Suprapubic skin (tissue), 4 donors: ENCODE measurements around the gene PRKN. TPM values are rescaled to one million over a fixed set of nuclear protein-coding genes. Genes with fewer than 3 reads are reported as not detected.

ENCODE experiments used
- DNase-seq, 2 donors: peaks; one replicate each; pipeline ENCODE4 v3.0.0-alpha.2; 2019; ENCODE audit warnings: low spot score in 2 of 2
- H3K27ac ChIP-seq: fragments of 200-600 bp; sonication (generic); one replicate; pipeline ENCODE4 v1.5.1; 2019
- H3K27me3 ChIP-seq: fragments of 200-600 bp; sonication (generic); one replicate; pipeline ENCODE4 v1.5.1; 2019
- H3K36me3 ChIP-seq: fragments of 200-600 bp; sonication (generic); one replicate; pipeline ENCODE4 v1.5.1; 2019
- H3K4me1 ChIP-seq: fragments of 200-600 bp; sonication (generic); one replicate; pipeline ENCODE4 v1.5.1; 2019
- H3K4me3 ChIP-seq: fragments of 200-600 bp; sonication (generic); one replicate; pipeline ENCODE4 v1.5.1; 2019; ENCODE audit warnings: mild to moderate bottlenecking
- H3K9me3 ChIP-seq: fragments of 200-600 bp; sonication (generic); one replicate; pipeline ENCODE4 v1.5.1; 2019
- EP300 ChIP-seq: sonication (generic); formaldehyde crosslinking; IDR thresholded peaks from one replicate; pipeline ENCODE4 v1.6.1; 2017; ENCODE audit warnings: antibody characterized with exemption
- POLR2A ChIP-seq, 2 donors: fragments of 450-650 bp; IDR thresholded peaks; one replicate each; pipeline ENCODE4 v1.6.1; 2017; ENCODE audit warnings: antibody characterized with exemption in 2 of 2, mild to moderate bottlenecking in 2 of 2, moderate library complexity in 2 of 2
- POLR2AphosphoS5 ChIP-seq, 3 donors: sonication (generic); formaldehyde crosslinking; IDR thresholded peaks; one replicate each; pipeline ENCODE4 v1.6.1; 2017; ENCODE audit warnings: antibody characterized with exemption in 3 of 3
- WGBS: methylation state at CpG from one replicate; pipeline ENCODE4 v1.1.5; 2018; 5-methylcytosine and 5-hydroxymethylcytosine counted together
- total RNA-seq, 4 donors: library from RNA; depleted of rRNA; stranded (reverse); fragments of >200 nt; gene quantifications; one replicate each; pipeline ENCODE4 v1.1.0, GENCODE V29; 2016
- TF ChIP-seq, protein P1 (sequence below), 2 donors: fragments of 200-600 bp in 1 of 2; fragments of 450-650 bp in 1 of 2; sonication (generic) in 1 of 2; IDR thresholded peaks; one replicate each; pipeline ENCODE4 v1.5.1; 2016 to 2019; ENCODE audit warnings: antibody characterized with exemption in 2 of 2, mild to moderate bottlenecking in 1 of 2, moderate library complexity in 1 of 2

Gene PRKN
- total RNA-seq, 4 donors from 2014 or later = 7.2 to 22.8 (median 14.4) TPM

DNA sequence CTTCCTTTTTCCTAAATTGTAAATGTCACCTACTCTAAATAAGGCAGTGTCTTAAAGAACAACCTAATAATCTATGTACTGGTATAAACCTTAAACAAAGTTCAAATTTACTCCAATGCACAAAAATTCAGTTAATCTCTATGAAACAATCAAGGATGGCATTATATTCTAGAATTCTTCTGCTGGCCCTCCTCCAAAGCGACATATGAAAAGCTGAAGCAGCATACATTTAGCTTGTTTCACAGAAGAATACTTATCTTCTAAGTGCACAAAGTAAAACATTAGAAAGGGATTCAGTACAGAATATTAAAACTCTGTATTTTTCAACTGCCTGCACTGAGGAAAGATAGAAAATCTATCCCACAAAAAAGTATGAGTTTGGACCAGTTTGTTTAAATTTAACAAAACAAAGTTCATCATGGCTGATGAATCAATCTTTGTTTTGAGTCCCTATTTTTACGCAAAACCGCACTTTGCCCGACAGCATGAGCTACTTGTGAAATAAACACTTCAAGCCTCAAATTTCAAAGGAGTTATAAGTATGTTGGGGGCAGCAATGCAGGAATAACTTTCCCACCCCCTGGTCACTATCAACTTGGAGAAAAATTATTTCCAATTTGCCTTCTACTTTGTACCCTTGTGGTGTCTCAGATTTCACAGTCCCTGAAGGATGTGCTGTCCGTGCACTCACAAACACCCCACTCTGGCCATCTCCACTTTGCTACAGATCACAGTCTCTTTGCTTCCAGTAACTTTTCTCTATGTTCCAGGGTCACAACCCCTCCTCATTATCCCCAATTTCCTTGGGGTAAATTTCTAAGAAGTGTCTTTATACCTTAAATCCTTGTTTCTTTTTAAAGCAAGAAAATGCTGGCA is 238.2 kb downstream of the PRKN start:
- Histone ChIP-seq H3K36me3 (no peaks in the 10 kb centered on the region), H3K27ac (no peak overlapping the region), H3K27me3 (no peaks in the 10 kb centered on the region), H3K4me1 (no peaks in the 10 kb centered on the region), H3K9me3 (no peaks in the 10 kb centered on the region), H3K4me3 (no peak overlapping the region)
- DNase-seq = no peak
- WGBS = 87% methylated on average over 5 of the region's 5 CpGs
- TF ChIP-seq POLR2A (IDR thresholded peaks at IDR 0.05) (no peak), POLR2AphosphoS5 (IDR thresholded peaks at IDR 0.05) (no peak), EP300 (no peak)
- TF ChIP-seq, protein P1, sequence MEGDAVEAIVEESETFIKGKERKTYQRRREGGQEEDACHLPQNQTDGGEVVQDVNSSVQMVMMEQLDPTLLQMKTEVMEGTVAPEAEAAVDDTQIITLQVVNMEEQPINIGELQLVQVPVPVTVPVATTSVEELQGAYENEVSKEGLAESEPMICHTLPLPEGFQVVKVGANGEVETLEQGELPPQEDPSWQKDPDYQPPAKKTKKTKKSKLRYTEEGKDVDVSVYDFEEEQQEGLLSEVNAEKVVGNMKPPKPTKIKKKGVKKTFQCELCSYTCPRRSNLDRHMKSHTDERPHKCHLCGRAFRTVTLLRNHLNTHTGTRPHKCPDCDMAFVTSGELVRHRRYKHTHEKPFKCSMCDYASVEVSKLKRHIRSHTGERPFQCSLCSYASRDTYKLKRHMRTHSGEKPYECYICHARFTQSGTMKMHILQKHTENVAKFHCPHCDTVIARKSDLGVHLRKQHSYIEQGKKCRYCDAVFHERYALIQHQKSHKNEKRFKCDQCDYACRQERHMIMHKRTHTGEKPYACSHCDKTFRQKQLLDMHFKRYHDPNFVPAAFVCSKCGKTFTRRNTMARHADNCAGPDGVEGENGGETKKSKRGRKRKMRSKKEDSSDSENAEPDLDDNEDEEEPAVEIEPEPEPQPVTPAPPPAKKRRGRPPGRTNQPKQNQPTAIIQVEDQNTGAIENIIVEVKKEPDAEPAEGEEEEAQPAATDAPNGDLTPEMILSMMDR (IDR thresholded peaks at IDR 0.05) = no peak

DNA sequence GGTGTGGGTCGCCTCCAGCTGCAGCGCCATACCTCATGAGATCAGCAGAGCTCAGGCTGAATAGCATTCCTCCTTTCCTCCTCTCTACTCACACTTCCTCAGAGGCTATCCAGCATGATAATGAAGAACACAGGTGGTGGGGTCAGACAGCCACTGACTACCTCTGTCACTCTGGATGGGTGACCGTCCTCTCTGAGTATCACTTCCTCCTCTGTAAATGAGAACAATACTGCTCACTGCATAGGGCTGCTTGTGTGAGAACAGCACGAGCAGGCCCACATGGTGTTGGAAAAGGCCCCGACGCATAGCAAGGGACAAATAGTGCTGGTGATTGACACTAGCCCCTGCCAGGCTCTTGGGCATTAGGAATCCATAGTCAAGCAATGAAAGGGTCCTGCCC is 239.1 kb downstream of the PRKN start:
- TF ChIP-seq POLR2AphosphoS5 (IDR thresholded peaks at IDR 0.05) (no peak), EP300 (no peak), POLR2A (IDR thresholded peaks at IDR 0.05) (no peak)
- TF ChIP-seq, protein P1 (IDR thresholded peaks at IDR 0.05) = no peak
- DNase-seq = no peak
- Histone ChIP-seq H3K4me1 (no peaks in the 10 kb centered on the region), H3K27me3 (no peaks in the 10 kb centered on the region), H3K9me3 (no peaks in the 10 kb centered on the region), H3K27ac (no peak overlapping the region), H3K4me3 (no peak overlapping the region), H3K36me3 (no peaks in the 10 kb centered on the region)
- WGBS = 98% methylated on average over 6 of the region's 6 CpGs

DNA sequence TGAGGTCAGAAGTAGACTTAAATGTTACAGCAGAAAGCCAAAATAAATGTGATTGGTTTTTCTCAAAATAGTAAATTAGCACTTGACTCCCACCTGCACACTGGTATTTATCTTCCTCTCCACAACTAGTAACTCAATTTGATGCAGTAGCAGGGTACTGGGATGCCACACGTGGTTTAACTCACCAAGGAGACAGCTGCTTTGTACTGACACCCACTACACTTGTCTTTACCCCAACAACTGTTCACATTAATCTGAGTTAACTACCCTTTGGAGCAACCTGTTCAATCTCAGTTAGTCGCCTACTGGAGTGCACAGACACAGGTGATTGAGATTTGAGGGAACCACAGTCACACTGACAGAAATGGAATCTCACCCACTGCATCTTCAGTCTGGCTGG is 242.1 kb downstream of the PRKN start:
- DNase-seq = no peak
- Histone ChIP-seq H3K27me3 (no peaks in the 10 kb centered on the region), H3K27ac (no peak overlapping the region)

DNA sequence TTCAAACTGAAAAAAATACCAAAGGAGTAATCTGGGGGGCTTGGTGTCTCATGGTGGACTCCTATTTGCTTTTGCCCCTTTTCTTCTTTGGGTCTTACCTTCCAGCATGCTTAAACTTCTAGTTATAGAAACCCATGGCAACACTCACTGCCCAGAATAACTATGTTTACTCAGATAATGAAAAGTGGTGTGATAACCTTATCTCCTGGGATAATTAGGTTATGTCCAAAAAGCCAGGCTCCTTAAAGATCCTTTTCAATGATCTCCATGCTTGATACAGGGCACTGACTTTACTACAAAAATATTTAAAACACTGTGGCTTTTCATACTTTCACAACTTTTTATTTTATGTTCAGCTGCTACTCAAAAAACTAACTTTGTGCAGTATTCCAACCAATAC is 245.6 kb downstream of the PRKN start:
- DNase-seq = no peak
- Histone ChIP-seq H3K4me1 (no peaks in the 10 kb centered on the region), H3K27me3 (no peaks in the 10 kb centered on the region), H3K4me3 (no peak overlapping the region), H3K9me3 (no peaks in the 10 kb centered on the region), H3K27ac (no peak overlapping the region), H3K36me3 (no peaks in the 10 kb centered on the region)
- no peak for TF ChIP-seq POLR2AphosphoS5 (IDR thresholded peaks at IDR 0.05)
- no peak for TF ChIP-seq POLR2A (IDR thresholded peaks at IDR 0.05)
- no peak for TF ChIP-seq EP300
- TF ChIP-seq, protein P1 (IDR thresholded peaks at IDR 0.05) = no peak

More for the DNA sequence above, 242.1 kb downstream of the PRKN start:
- Histone ChIP-seq H3K36me3 (no peaks in the 10 kb centered on the region), H3K4me3 (no peak overlapping the region), H3K9me3 (no peaks in the 10 kb centered on the region), H3K4me1 (no peaks in the 10 kb centered on the region)
- 80% methylated on average over 2 of the region's 2 CpGs for WGBS
- TF ChIP-seq EP300 (no peak), POLR2A (IDR thresholded peaks at IDR 0.05) (no peak), POLR2AphosphoS5 (IDR thresholded peaks at IDR 0.05) (no peak)
- TF ChIP-seq, protein P1 (IDR thresholded peaks at IDR 0.05) = no peak

DNA sequence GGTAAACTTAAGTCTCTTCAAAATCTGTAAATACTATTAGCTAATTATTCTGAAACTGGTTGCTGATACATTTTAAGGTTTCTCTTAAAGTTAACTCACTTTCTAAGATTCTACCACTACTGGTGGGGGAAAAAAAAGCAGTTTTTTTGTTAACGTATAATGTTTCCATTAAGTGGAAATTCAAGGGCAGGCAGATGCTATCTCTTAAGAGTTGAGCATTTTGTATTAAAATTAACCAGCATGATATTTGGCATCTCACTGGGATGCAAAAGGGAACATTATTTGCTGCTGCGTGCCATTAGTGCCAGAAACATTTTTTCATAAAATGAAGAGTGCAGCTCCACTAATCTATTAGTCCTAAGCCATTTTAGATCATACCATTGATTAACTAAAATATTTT is 246.2 kb downstream of the PRKN start:
- H3K4me3 ChIP-seq = no peak overlapping the region
- TF ChIP-seq, protein P1 (IDR thresholded peaks at IDR 0.05) = no peak
- TF ChIP-seq POLR2AphosphoS5 (IDR thresholded peaks at IDR 0.05) (no peak), POLR2A (IDR thresholded peaks at IDR 0.05) (no peak)
- H3K27ac ChIP-seq = no peak overlapping the region
- H3K9me3 ChIP-seq = no peaks in the 10 kb centered on the region
- no peaks in the 10 kb centered on the region for H3K36me3 ChIP-seq
- WGBS = 96% methylated on average over 2 of the region's 2 CpGs
- DNase-seq = no peak
- no peaks in the 10 kb centered on the region for H3K4me1 ChIP-seq
- H3K27me3 ChIP-seq = no peaks in the 10 kb centered on the region
